Body of pancreas (tissue), 4 donors: Measurements from ENCODE around the gene GARS1. TPM values are rescaled to one million over a fixed set of nuclear protein-coding genes. Genes with fewer than 3 reads are reported as not detected.
"Not testable (repeated sequence)": the region's sequence is repeated elsewhere in the genome, so short reads cannot be mapped to it uniquely, and the experiment has no call there.

ENCODE experiments used
- ATAC-seq: fragments of 150-250 bp; one replicate; pipeline ENCODE4 v1.9.1; 2016
- DNase-seq, 4 donors: peaks; one replicate each; pipeline ENCODE4 v3.0.0-alpha.2; 2019
- H3K27ac ChIP-seq, 4 donors: fragments of 200-600 bp; sonication (generic); 1 replicate in 3 of 4; 2 replicates in 1 of 4; pipeline versions ENCODE4 v1.5.1 to v1.6.1; 2016 to 2019; ENCODE audit warnings: mild to moderate bottlenecking in 1 of 4, mixed read lengths in 1 of 4, moderate library complexity in 1 of 4
- H3K27me3 ChIP-seq, 2 donors: fragments of 200-600 bp; sonication (generic); one replicate each; pipeline ENCODE4 v1.6.0; 2016; ENCODE audit warnings: mild to moderate bottlenecking in 1 of 2
- H3K36me3 ChIP-seq, 2 donors: fragments of 200-600 bp; sonication (generic); replicated peaks in 1 of 2; 2 replicates each; pipeline ENCODE4 v1.5.1; 2016; ENCODE audit warnings: low read depth in 2 of 2; ENCODE audit not compliant: insufficient read depth in 1 of 2
- H3K4me1 ChIP-seq: fragments of 200-600 bp; sonication (generic); one replicate; pipeline ENCODE4 v1.6.0; 2016
- H3K4me3 ChIP-seq, 2 donors: fragments of 200-600 bp; sonication (generic); 1 replicate in 1 of 2; 2 replicates in 1 of 2; pipeline ENCODE4 v1.5.1; 2016 to 2019
- H3K9me3 ChIP-seq, 3 donors: fragments of 200-600 bp; sonication (generic); 1 replicate in 2 of 3; 2 replicates in 1 of 3; pipeline ENCODE4 v1.5.1; 2016
- CTCF ChIP-seq, 7 experiments: fragments of 450-650 bp in 4 of 7; fragments of 200-600 bp in 3 of 7; sonication (generic) in 3 of 7; IDR thresholded peaks; one replicate each; pipeline ENCODE4 v1.5.1; 2016 to 2019; ENCODE audit warnings: antibody characterized with exemption in 7 of 7
- POLR2A ChIP-seq, 3 donors: fragments of 450-650 bp; IDR thresholded peaks; one replicate each; pipeline ENCODE4 v1.6.1; 2016; ENCODE audit warnings: antibody characterized with exemption in 3 of 3, mild to moderate bottlenecking in 2 of 3
- WGBS, 2 donors: methylation state at CpG; one replicate each; pipeline ENCODE4 v1.1.5; 2017; 5-methylcytosine and 5-hydroxymethylcytosine counted together
- intact Hi-C: fragments of 100-400 bp; cut with DNase I; formaldehyde crosslinking; loops from one replicate; pipeline ENCODE4 v1.15.1; 2023
- total RNA-seq, 2 donors: library from RNA; depleted of rRNA; stranded (reverse); fragments of >200 nt; gene quantifications; one replicate each; pipeline ENCODE4 v1.1.0, GENCODE V29; 2016

GARS1 gene
- total RNA-seq, 2 donors from 2014 or later: 43.1 to 70.9 TPM

- peak overlapping the region; percentile 65 to 88 (median 82) for H3K27ac ChIP-seq
- TF ChIP-seq POLR2A (IDR thresholded peaks at IDR 0.05) (peak in 2 of 3 donors; percentile 20 to 23), CTCF (IDR thresholded peaks at IDR 0.05) (no peak)
- WGBS, 2 donors: 31 to 32% methylated on average over 6 of the region's 6 CpGs
- DNase-seq (peak; percentile 38 to 75 (median 53)), ATAC-seq (peak; percentile 92)
- no peaks in the 10 kb centered on the region for H3K27me3 ChIP-seq
- intact Hi-C loops: no loop called here
- H3K4me1 ChIP-seq: peaks cover 47% of the 10 kb centered on the region
- peaks cover 0 to 8% of the 10 kb centered on the region in 2 donors for H3K36me3 ChIP-seq
- no peak overlapping the region for H3K4me3 ChIP-seq
- H3K9me3 ChIP-seq: no peaks in the 10 kb centered on the region
Observed at GRCh38 chr7:30634634-30635201, 40.0 kb downstream of the GARS1 start.

GRCh38 chr7:30635798-30636197 is 41.1 kb downstream of the GARS1 start:
- DNase-seq (no peak), ATAC-seq (no peak)
- H3K4me3 ChIP-seq: no peak overlapping the region
- no peaks in the 10 kb centered on the region for H3K9me3 ChIP-seq
- TF ChIP-seq POLR2A (IDR thresholded peaks at IDR 0.05): no peak
- no peak for TF ChIP-seq CTCF (IDR thresholded peaks at IDR 0.05)
- WGBS, 2 donors: 84 to 86% methylated on average over 6 of the region's 6 CpGs
- intact Hi-C loops: no loop called here
- H3K4me1 ChIP-seq: peaks cover 47% of the 10 kb centered on the region
- peaks cover 0 to 8% of the 10 kb centered on the region in 2 donors for H3K36me3 ChIP-seq
- peak overlapping the region; percentile 65 to 88 (median 82) for H3K27ac ChIP-seq
- H3K27me3 ChIP-seq: no peaks in the 10 kb centered on the region

GRCh38 chr7:30642322-30642721 is 47.6 kb downstream of the GARS1 start:
- peaks cover 14% of the 10 kb centered on the region for H3K4me1 ChIP-seq
- ATAC-seq, H3K27me3 ChIP-seq, H3K36me3 ChIP-seq, H3K9me3 ChIP-seq, intact Hi-C loops, H3K4me3 ChIP-seq, H3K27ac ChIP-seq, DNase-seq: not testable (repeated sequence)
- WGBS, 2 donors: 71% methylated on average over 12 of the region's 29 CpGs; no CpG with 5 or more reads in 1 of the 2 donors

GRCh38 chr7:30642789-30643188 is 48.1 kb downstream of the GARS1 start:
- intact Hi-C loops: no loop called here
- H3K4me3 ChIP-seq: no peak overlapping the region
- TF ChIP-seq POLR2A (IDR thresholded peaks at IDR 0.05): no peak
- TF ChIP-seq CTCF (IDR thresholded peaks at IDR 0.05): no peak
- no peak for DNase-seq
- H3K4me1 ChIP-seq: peaks cover 14% of the 10 kb centered on the region
- no peak overlapping the region for H3K27ac ChIP-seq
- ATAC-seq: no peak
- no peaks in the 10 kb centered on the region for H3K27me3 ChIP-seq
- H3K9me3 ChIP-seq: no peaks in the 10 kb centered on the region
- WGBS, 2 donors: 74 to 83% methylated on average over 4 of the region's 4 CpGs
- H3K36me3 ChIP-seq: no peaks in the 10 kb centered on the region

GRCh38 chr7:30644286-30644955 is 49.7 kb downstream of the GARS1 start:
- no peak overlapping the region for H3K4me3 ChIP-seq
- WGBS, 2 donors: 56 to 59% methylated on average over 4 of the region's 4 CpGs
- no peaks in the 10 kb centered on the region for H3K27me3 ChIP-seq
- no peak for TF ChIP-seq CTCF (IDR thresholded peaks at IDR 0.05)
- TF ChIP-seq POLR2A (IDR thresholded peaks at IDR 0.05): no peak
- H3K36me3 ChIP-seq: no peaks in the 10 kb centered on the region
- DNase-seq: peak in 1 of 4 donors; percentile 58
- H3K4me1 ChIP-seq: peaks cover 14% of the 10 kb centered on the region
- H3K27ac ChIP-seq: no peak overlapping the region
- ATAC-seq: no peak
- intact Hi-C loops: no loop called here
- H3K9me3 ChIP-seq: no peaks in the 10 kb centered on the region
